ENCODE results near the gene FSCN2.

Gene FSCN2

DNA sequence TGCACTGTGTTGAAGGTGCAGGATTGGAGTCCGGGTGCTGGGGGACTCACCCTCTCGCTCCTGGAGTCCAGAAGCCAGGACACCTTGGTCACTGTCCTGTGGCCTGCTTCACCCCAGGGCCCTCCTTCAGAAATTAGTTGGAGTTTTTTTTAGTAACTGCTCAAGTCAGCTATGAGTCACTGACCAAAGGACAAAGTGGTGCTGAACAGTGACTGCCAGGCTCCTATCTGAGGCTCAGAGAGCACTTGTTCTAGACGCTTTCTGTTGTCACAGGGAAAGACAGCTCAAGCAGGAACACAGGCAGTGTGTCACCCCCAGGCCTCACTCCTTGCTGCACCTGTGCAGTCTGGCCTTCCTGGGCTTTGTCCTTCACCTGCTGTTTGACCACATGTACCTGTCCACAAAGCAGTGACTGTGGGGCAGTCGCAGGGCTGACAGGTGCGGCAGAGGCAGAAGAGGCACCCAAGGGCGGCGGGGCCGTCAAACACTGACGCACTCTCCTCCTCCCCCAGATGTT, 28.1 kb downstream of the FSCN2 start:
- no peak for DNase-seq (ENCODE audit: low spot score)

DNA sequence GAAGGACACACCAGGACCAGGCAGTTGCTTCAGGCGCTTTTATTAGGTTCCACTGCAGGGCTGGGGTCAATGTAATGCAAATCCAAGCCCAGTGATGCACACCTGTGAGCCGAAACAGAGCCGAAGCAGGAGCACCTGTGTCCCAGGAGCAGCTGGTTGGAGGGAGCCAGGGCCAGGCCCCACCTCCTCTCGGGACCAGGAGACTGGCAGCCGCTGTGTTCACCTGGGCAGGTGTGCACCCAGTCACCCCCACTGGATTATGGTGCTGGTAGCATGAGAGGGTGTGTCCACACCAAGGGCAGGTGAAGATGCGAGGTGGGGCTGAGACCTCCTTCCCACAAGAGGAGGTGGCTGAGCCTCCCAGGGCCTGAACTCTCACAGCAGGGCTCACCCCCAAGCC, 28.7 kb downstream of the FSCN2 start:
- DNase-seq (ENCODE audit: low spot score): no peak

DNA sequence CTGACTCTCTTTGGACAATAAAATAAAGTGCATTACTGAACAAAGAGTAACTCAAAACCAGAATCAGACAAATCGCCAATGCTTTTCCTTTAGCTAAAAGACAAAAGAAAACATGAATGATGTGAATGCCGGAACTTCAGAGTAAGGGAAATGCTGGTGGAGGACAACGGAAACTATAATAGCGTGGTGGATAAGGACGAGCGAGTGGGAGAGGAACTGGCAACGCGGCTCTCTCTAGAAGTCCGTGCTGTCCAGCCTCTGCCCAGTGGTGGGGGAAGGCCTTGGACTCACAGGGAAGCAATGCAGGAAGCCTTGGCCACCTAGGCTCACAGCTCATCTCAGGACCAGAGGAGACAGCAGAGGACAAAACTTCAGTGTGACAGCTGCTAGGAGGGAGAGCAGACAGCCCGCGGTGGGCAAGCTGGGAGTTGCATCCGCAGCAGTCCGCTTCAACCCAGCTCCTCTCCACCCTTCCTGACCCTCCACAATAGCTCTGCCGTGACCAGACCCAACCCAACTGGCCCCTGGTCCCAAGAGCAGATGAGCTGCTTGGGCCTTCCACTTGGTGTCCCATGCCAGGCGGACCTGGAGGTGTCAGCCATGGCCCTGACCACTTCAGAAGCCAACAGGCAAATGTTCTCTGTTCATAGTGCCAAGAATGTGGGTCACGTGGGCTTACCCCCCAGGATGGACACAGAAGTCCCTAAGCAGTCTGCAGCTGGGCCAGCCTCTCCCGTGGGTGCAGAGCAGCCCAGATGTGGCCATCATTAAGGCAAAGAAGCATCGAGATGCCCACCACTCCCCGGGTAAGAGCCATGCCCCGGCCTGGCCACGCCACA, 29.3 kb downstream of the FSCN2 start:
- DNase-seq (ENCODE audit: low spot score): no peak

DNA sequence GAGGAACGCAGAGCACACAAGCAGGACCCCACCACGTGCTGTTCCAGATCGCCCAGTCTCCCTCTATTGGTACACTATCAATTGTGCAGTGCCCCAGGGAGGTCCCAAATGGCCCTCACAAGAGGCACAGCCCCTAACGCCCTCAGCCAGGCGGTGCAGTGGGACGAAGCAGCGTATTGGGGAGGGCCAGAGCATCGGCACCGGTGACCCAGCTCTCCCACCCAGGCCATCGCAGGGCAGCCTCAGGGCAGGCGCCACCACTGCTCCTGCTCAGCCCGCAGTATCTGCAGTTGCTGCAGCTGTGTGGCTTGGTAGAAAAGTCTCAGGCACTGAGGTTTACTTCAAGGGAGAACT, 29.9 kb downstream of the FSCN2 start:
- DNase-seq (ENCODE audit: low spot score): no peak

DNA sequence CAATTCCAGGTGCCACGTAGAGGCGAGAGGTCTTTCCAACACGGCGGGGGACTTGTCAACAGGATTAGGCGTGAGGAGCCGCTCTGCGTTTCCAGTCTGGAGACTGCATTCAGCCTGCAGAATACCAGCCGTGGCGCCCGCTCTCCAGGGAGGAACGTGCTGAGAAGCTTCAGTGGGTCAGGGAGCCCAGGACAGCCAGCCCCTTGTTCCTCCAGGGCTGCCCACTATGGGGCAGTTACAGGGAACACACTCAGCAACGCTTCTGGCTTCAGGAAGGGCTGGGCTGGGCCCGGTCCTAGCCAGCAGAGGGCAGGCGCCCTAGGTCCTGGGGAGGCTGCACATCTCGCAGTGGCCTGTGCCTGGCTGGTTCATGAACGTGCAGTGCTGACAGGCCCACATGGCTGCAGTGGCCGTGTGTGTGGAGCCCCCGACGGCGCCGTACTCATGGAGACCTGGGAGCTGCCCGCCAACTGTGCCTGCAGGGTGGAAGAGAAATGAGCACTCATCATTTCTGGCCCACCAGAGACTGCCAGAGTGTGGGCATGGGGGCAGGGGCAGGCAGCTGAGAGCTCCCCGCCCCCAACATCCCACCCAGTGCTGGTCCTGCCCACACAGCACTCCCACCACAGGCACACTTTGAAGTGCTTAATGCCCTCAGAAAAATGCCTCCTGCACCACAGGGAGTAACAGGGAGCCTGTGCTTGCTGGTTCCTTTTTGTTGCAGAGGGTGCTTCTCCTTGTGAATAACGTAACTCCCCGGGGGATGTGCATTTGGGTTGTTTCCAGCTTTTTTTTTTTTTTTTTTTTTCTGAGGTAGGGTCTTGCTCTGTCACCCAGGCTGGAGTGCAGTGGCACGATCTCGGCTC, 31.0 kb downstream of the FSCN2 start:
- DNase-seq (ENCODE audit: low spot score): no peak

DNA sequence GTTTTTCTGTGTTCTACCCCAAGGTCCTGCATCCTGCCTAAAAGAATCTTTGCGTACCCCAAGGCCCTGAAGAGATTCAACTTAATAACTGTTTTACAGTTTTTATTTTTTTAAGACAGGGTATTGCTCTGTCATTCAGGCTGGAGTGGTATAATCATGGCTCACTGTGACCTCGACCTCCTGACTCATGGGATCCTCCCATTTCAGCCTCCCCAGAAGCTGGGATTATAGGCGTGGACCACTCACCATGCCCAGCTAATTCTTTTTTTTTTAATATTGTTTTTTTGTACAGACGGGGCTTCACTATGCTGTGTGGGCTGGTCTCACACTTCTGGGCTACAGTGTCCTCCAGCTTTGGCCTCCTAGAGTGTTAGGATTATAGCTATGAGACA, 33.3 kb downstream of the FSCN2 start:
- DNase-seq (ENCODE audit: low spot score): no peak

DNA sequence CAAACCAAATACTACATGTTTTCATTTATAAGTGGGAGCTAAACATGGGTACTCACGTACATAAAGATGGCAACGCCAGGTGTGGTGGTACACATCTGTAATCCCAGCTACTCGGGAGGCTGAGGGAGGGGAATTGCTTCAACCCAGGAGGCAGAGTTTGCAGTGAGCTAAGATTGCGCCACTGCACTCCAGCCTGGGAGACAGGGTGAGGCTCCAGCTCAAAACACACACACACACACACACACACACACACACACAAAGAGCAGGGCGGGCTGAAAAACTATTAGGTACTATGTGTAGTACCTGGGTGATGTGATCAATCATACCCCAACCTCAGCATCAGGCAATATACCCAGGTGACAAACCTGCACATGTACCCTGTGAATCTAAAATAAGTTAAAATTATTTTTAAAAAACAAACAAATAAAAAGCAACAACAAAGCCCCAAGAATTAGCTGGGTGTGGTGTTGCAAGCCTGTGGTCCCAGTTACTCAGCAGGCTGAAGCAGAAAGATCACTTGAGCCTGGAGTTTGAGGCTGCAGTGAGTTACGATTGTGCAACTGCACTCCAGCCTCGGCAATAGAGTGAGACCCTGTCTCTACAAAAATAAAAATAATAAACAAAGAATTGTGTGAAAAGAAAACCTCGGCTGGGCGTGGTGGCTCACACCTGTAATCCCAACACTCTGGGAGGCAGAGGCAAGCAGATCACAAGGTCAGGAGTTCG, 35.8 kb downstream of the FSCN2 start:
- DNase-seq (ENCODE audit: low spot score): no peak

DNA sequence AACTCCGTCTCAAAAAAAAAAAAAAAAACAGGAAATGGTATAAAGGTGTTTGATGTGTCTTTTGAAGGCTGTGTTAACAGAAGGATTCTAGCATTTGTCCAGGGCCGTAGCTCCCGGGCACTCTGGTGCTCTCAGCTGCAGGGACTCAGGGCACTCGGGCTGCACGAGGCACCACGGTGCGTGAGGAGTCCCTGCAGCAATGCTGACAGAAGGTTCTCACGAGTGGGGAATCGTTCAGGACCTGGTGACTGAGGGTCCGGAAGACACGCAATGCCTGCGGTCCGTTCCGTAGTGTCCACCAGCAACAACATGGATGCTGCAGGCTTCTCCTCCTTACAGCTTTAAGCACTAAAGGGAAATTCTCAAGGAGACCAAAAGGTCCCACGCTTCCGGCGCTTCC, 36.6 kb downstream of the FSCN2 start:
- no peak for DNase-seq (ENCODE audit: low spot score)

GRCh38 chr17:81565231-81565630, 37.1 kb downstream of the FSCN2 start:
- no peak for DNase-seq (ENCODE audit: low spot score)

DNA sequence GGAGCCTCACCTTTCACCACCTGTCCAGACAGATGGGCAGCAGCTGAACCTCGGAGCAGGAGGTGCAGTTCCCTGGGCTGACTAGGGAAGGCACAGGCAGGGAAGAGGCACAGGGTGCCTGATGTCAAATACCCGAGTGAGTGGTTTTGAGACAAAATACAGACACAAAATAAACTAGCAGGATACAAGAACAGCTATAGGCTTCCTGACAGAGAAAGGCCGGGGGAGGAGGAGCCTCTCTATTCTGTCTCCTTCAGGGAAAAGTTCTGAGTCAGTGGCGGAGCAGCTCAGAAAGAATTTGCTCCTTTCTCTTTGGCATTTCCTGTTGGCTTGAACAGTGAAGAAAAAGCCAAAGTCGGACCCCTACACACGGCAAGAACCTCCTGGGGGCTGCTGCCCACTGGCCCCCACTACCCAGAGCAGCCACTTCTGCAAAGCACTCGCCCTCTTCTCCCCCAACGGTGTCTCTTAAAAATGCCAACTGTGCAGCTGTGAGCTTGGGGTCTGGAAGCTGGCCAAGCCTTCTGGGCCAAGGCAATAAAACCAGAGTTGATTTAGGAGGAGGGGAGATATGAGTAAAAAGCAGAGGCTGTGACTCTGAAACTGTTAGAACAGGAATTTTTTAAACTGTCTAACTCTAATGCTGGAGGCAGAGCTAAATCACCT, 38.4 kb downstream of the FSCN2 start:
- no peak for DNase-seq (ENCODE audit: low spot score)

- no peak for DNase-seq (ENCODE audit: low spot score)
These were observed 39.0 kb downstream of the FSCN2 start for GRCh38 chr17:81567191-81567590.

DNA sequence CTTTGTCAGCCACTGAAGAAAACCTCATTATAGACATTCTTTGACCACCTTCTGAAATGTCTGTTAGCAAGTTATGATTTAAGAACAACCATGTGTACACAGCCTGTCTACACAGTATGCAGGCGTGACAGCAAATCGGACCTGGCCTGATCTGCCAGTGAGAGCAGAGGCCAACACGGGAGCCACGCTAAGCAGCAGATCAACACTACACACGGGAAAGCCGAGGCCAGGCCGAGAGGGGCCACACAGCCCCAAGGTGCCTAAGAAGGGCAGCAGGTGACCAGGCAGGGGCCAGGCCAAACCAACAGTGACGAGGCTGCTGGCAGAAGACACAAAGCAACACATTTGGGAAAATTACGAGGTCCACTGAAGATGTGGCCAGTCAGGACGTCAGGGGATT, 40.2 kb downstream of the FSCN2 start:
- no peak for DNase-seq (ENCODE audit: low spot score)

GRCh38 chr17:81569986-81570514, 41.9 kb downstream of the FSCN2 start:
- DNase-seq (ENCODE audit: low spot score): no peak

GRCh38 chr17:81570964-81571363, 42.8 kb downstream of the FSCN2 start:
- no peak for DNase-seq (ENCODE audit: low spot score)

GRCh38 chr17:81572563-81573168, 44.5 kb downstream of the FSCN2 start:
- no peak for DNase-seq (ENCODE audit: low spot score)

- DNase-seq (ENCODE audit: low spot score): no peak
These were observed 45.8 kb downstream of the FSCN2 start for GRCh38 chr17:81573794-81574642.

DNA sequence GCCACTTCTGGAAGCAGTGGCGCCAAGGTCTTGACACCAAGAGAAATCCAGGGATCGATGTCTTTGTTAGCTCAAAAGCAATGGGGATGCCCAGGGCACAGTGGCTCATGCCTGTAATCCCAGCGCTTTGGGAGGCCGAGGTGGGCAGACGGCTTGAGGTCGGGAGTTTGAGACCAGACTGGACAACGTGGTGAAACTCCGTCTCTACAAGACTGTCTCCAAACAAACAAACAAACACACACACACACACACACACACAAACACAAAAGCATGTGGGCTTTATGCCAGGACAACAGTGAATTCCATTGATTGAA, 46.4 kb downstream of the FSCN2 start:
- DNase-seq (ENCODE audit: low spot score): no peak

- peak; percentile 60 for DNase-seq (ENCODE audit: low spot score)
These were observed 47.7 kb downstream of the FSCN2 start for GRCh38 chr17:81575836-81576235.

- DNase-seq (ENCODE audit: low spot score): peak; percentile 73
These were observed 48.6 kb downstream of the FSCN2 start for GRCh38 chr17:81576621-81577277.
